ENCODE data around the gene TREX2.

TREX2 gene

DNA sequence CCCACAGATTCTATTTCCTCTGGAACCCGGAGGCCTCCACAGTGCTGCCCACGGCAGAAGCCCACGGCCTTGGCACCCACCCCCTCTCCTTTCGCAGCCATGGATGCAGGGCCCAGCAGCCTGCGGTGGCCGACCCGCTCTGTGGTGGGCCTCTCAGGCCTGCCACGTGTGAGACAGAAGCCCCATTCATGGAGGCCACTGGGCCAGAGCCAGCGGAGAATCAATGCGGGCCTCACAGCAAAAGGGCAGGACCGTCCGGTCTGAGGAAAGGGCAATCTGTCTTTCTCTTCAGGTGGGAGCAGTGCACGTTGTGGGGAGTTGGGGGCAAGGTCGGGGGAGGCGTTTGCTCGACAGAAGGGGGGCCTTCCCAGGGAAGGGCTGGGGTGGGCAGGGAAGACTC lies 32.9 kb upstream of the TREX2 start:
- no peaks in the 10 kb centered on the region for H3K36me3 ChIP-seq (ENCODE audit: control insufficient read depth, insufficient read depth, low read length)
- TF ChIP-seq, protein P1, sequence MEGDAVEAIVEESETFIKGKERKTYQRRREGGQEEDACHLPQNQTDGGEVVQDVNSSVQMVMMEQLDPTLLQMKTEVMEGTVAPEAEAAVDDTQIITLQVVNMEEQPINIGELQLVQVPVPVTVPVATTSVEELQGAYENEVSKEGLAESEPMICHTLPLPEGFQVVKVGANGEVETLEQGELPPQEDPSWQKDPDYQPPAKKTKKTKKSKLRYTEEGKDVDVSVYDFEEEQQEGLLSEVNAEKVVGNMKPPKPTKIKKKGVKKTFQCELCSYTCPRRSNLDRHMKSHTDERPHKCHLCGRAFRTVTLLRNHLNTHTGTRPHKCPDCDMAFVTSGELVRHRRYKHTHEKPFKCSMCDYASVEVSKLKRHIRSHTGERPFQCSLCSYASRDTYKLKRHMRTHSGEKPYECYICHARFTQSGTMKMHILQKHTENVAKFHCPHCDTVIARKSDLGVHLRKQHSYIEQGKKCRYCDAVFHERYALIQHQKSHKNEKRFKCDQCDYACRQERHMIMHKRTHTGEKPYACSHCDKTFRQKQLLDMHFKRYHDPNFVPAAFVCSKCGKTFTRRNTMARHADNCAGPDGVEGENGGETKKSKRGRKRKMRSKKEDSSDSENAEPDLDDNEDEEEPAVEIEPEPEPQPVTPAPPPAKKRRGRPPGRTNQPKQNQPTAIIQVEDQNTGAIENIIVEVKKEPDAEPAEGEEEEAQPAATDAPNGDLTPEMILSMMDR (IDR thresholded peaks at IDR 0.05; ENCODE audit: insufficient read depth, low read length, poor library complexity, severe bottlenecking) = no peak
- no peak for DNase-seq (ENCODE audit: extremely low read depth, insufficient read length)
- no peak overlapping the region for H3K4me3 ChIP-seq (replicated peaks; ENCODE audit: low read depth, low read length)
- no peaks in the 10 kb centered on the region for H3K27me3 ChIP-seq (replicated peaks; ENCODE audit: control insufficient read depth, insufficient read depth, low read length)

DNA sequence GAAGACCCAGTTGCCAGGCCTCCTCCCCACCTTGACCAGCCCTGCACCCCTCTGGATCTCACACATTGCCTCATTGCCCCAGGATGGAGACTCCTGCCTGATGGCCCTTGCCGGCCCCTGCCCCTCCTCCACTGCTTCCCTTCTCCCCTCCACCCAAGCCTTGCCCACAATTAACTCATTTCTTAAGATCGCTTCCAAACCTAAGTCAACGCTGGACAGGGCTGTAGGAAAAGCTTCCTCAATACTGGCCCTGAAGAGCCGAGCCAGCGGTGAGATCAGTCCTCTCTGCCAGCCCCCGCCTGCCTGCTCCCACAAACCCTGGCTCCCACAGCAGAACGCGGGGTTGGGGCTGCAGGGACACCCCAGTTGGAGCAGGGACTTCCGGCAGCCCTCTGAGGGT lies 32.0 kb upstream of the TREX2 start:
- TF ChIP-seq, protein P1 (IDR thresholded peaks at IDR 0.05; ENCODE audit: insufficient read depth, low read length, poor library complexity, severe bottlenecking) = no peak
- DNase-seq (ENCODE audit: extremely low read depth, insufficient read length) = no peak
- H3K4me3 ChIP-seq (replicated peaks; ENCODE audit: low read depth, low read length) = no peak overlapping the region

DNA sequence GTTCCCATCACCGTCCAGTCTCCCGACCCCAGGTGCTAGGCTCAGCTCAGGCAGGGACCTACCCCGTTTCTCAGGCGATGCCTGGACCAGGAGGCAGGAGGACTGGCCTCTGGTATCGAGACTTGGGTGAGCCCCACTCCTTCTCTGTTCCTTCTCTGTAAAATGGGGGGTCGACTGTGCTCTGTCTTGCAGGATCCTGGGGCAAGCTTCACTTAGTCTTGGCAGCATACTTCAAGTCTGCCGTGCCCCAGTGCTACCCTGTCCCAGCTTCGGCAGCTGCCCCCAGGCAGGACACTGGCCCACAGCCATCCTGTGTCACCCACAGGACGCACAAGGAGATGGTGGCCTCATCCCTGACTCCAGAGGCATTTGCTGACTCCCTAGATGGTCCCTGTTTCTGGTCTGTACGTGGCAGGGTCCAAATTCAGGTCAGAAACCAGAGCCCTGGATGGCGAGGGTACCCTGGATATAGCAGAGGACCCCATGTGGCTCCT lies 31.6 kb upstream of the TREX2 start:
- Histone ChIP-seq H3K36me3 (ENCODE audit: control insufficient read depth, insufficient read depth, low read length) (no peaks in the 10 kb centered on the region), H3K27me3 (replicated peaks; ENCODE audit: control insufficient read depth, insufficient read depth, low read length) (no peaks in the 10 kb centered on the region), H3K4me3 (replicated peaks; ENCODE audit: low read depth, low read length) (no peak overlapping the region)
- TF ChIP-seq, protein P1 (IDR thresholded peaks at IDR 0.05; ENCODE audit: insufficient read depth, low read length, poor library complexity, severe bottlenecking) = no peak
- no peak for DNase-seq (ENCODE audit: extremely low read depth, insufficient read length)

More for the DNA sequence above, 32.0 kb upstream of the TREX2 start:
- Histone ChIP-seq H3K27me3 (replicated peaks; ENCODE audit: control insufficient read depth, insufficient read depth, low read length) (no peaks in the 10 kb centered on the region), H3K36me3 (ENCODE audit: control insufficient read depth, insufficient read depth, low read length) (no peaks in the 10 kb centered on the region)

DNA sequence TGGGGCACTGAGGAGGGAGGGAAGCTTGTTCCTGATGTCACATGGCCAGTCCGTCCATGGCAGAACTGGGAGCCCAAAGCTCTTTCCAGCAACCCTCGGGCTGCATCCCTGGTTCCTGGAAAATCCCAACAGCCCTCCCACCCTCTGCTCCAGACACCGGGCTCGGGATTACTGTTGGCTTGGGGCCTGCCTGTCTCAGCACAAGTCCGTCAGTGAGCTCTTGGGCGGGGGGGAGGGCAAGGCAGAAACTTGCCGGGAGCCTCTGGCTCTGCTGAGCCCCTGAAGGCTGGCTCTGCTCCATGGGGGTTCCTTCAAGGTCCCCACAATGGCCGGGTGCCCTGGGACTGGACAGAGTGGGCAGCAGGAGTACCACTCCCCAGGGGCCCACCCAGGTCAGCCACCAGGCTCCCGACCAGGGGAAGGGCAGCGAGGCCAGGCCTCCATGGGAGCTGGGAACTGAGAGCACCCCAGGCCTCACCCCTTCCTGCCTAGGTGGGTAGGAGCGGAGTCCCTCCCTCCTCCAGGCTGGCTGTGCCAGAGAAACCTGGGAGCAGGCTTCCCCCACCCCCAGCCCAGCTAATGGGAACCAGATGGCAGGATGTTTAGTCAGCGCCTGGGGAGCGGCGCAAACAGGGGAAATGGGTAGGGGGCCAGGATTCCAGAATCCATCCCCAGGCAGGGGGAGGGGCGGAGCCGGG lies 31.0 kb upstream of the TREX2 start:
- TF ChIP-seq, protein P1 (IDR thresholded peaks at IDR 0.05; ENCODE audit: insufficient read depth, low read length, poor library complexity, severe bottlenecking) = no peak
- Histone ChIP-seq H3K4me3 (replicated peaks; ENCODE audit: low read depth, low read length) (no peak overlapping the region), H3K27me3 (replicated peaks; ENCODE audit: control insufficient read depth, insufficient read depth, low read length) (no peaks in the 10 kb centered on the region), H3K36me3 (ENCODE audit: control insufficient read depth, insufficient read depth, low read length) (no peaks in the 10 kb centered on the region)
- DNase-seq (ENCODE audit: extremely low read depth, insufficient read length) = no peak

DNA sequence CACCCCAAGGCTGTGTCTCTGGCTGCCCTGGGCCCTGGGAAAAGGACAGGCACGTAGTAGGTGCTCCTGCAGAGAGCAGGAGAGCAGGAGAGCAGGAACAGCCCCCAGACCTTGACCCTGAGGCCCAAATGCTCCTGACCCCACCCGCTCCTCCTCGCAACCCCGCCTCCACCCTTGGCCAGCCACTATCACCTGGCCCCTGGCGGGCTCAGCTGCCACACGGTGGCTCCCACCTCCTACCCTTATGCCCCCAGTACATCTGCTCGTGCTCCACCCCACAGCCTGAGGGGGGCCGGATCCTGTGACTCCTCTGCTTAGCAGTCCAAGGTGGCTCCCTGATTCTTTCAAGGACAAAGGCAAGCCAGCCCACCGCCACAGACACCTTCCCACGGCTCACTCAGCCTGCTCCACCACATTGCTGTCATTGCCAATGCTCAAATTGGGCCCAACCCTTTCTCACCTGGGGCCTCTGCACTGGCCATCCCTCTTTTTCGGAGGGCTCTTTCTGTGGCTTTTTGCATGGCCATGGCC lies 30.0 kb upstream of the TREX2 start:
- H3K36me3 ChIP-seq (ENCODE audit: control insufficient read depth, insufficient read depth, low read length) = no peaks in the 10 kb centered on the region
- DNase-seq (ENCODE audit: extremely low read depth, insufficient read length) = no peak

More for the DNA sequence above, 30.0 kb upstream of the TREX2 start:
- Histone ChIP-seq H3K4me3 (replicated peaks; ENCODE audit: low read depth, low read length) (no peak overlapping the region), H3K27me3 (replicated peaks; ENCODE audit: control insufficient read depth, insufficient read depth, low read length) (no peaks in the 10 kb centered on the region)
- TF ChIP-seq, protein P1 (IDR thresholded peaks at IDR 0.05; ENCODE audit: insufficient read depth, low read length, poor library complexity, severe bottlenecking) = no peak

All from GM06990 (cell line).